Activated CD8-positive, alpha-beta memory T cell treated with anti-CD3 and anti-CD28 coated beads for 1 hour (primary cell): Measurements from ENCODE around the gene FBXL16.

Experiments used
- DNase-seq, 2 donors: peaks; one replicate each; pipeline ENCODE4 v3.0.0-alpha.2; 2020; ENCODE audit warnings: low read depth in 1 of 2; ENCODE audit errors: extremely low read depth in 1 of 2

The FBXL16 gene

GRCh38 chr16:678209-678857 lies 27.3 kb downstream of the FBXL16 start:
- no peak for DNase-seq

GRCh38 chr16:677316-678190 lies 28.0 kb downstream of the FBXL16 start:
- DNase-seq = no peak

GRCh38 chr16:676913-677312 lies 28.7 kb downstream of the FBXL16 start:
- no peak for DNase-seq

- no peak for DNase-seq
Observed at GRCh38 chr16:676565-676902, 29.1 kb downstream of the FBXL16 start.

GRCh38 chr16:675884-676564 lies 29.6 kb downstream of the FBXL16 start:
- no peak for DNase-seq

- no peak for DNase-seq
Observed at GRCh38 chr16:674968-675883, 30.4 kb downstream of the FBXL16 start, which contains the start of gene RHBDL1. RHBDL1 (plus strand) TSS chr16:675671; CDS start chr16:675791, 120 bp downstream.

- DNase-seq = no peak
Observed at GRCh38 chr16:674214-674881, 31.3 kb downstream of the FBXL16 start.

GRCh38 chr16:673399-673991 lies 32.1 kb downstream of the FBXL16 start:
- no peak for DNase-seq

GRCh38 chr16:672851-673250 lies 32.8 kb downstream of the FBXL16 start:
- DNase-seq = no peak

GRCh38 chr16:672371-672770 lies 33.2 kb downstream of the FBXL16 start:
- no peak for DNase-seq

- no peak for DNase-seq
Observed at GRCh38 chr16:671353-672131, 34.1 kb downstream of the FBXL16 start.

GRCh38 chr16:670485-671352 lies 34.9 kb downstream of the FBXL16 start:
- DNase-seq = no peak

- no peak for DNase-seq
Observed at GRCh38 chr16:669666-670065, 35.9 kb downstream of the FBXL16 start.

- no peak for DNase-seq
Observed at GRCh38 chr16:668519-669171, 37.0 kb downstream of the FBXL16 start.

GRCh38 chr16:667780-668518 lies 37.7 kb downstream of the FBXL16 start, which contains the start of gene RHOT2:
RHOT2 (plus strand) TSS chr16:668132; CDS start chr16:668200, 68 bp downstream.
- DNase-seq = peak; percentile 76 to 88

- no peak for DNase-seq
Observed at GRCh38 chr16:667113-667779, 38.4 kb downstream of the FBXL16 start.
